ENCODE measurements around the gene EYS. TPM values are rescaled to one million over a fixed set of nuclear protein-coding genes. Genes with fewer than 3 reads are reported as not detected.
"Not testable (repeated sequence)": the region's sequence is repeated elsewhere in the genome, so short reads cannot be mapped to it uniquely, and the experiment has no call there.

EYS gene
- total and polyA plus RNA-seq, 7 donors = 0.07 to 0.46 TPM; not detected in 5

DNA sequence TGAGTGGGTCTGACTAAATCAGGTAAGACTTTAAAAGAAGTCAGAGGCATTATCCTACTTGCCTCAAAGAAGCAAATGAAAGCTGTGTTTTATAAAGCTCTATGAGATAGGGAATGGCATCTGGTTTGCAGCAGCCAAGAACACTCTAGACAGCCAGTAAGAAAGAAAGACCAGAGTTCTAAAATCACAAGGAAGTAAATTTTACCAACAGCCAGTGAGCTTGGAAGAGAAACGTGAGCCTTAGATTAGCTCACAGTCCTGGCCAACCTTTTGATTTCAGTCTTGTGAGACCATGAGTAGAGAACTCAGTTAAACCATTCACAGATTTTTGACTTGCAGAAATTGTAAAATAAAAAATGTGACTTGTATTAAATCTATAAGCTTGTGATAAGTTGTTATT lies 693.0 kb downstream of the EYS start:
- Histone ChIP-seq H3K27ac (no peak overlapping the region), H3K4me3 (no peak overlapping the region), H3K27me3 (no peaks in the 10 kb centered on the region), H3K9me3 (no peaks in the 10 kb centered on the region), H3K36me3 (no peaks in the 10 kb centered on the region), H3K4me1 (no peaks in the 10 kb centered on the region)
- intact Hi-C loops (cut with DNase I) = no loop called here
- TF ChIP-seq POLR2A (IDR thresholded peaks at IDR 0.05) = no peak
- no peak for TF ChIP-seq CTCF (IDR thresholded peaks at IDR 0.05)
- no peak for TF ChIP-seq EP300 (IDR thresholded peaks at IDR 0.05)
- no peak for DNase-seq
- WGBS, 2 donors = 31 to 76% methylated on average over 1 of the region's 1 CpG

GRCh38 chr6:65006788-65007187 lies 700.2 kb downstream of the EYS start:
- no peak overlapping the region for H3K4me3 ChIP-seq
- WGBS, 2 donors = 89 to 90% methylated on average over 2 of the region's 2 CpGs
- H3K9me3 ChIP-seq = no peaks in the 10 kb centered on the region
- no peak for DNase-seq
- H3K27ac ChIP-seq = no peak overlapping the region
- no peaks in the 10 kb centered on the region for H3K36me3 ChIP-seq
- H3K27me3 ChIP-seq = no peaks in the 10 kb centered on the region
- intact Hi-C loops (cut with DNase I) = no loop called here
- no peak for TF ChIP-seq CTCF (IDR thresholded peaks at IDR 0.05)
- TF ChIP-seq EP300 (IDR thresholded peaks at IDR 0.05) = no peak
- TF ChIP-seq POLR2A (IDR thresholded peaks at IDR 0.05) = no peak
- no peak for TF ChIP-seq POLR2AphosphoS5 (IDR thresholded peaks at IDR 0.05)
- H3K4me1 ChIP-seq = no peaks in the 10 kb centered on the region

DNA sequence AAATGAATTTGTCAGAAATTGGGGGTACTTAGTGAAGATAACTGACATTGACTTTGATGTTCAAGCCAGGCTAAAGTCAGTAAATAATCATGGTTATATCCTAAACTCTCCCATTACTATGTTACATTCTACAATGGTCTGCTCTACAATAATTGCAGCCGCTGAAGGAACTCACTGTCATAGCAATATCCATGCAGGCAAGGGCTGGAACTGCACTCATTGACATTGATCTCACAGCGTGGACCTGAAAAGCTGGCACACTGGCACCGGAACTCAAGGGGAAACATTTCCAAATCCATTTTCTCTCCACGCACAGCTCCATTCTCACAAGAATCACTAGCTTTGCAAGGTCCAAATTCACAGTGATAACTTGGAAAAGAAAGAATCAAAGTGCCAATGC lies 702.7 kb downstream of the EYS start:
- no peak overlapping the region for H3K27ac ChIP-seq
- H3K27me3 ChIP-seq = no peaks in the 10 kb centered on the region
- no peak overlapping the region for H3K4me3 ChIP-seq
- no peak for TF ChIP-seq EP300 (IDR thresholded peaks at IDR 0.05)
- TF ChIP-seq CTCF (IDR thresholded peaks at IDR 0.05) = no peak
- TF ChIP-seq POLR2AphosphoS5 (IDR thresholded peaks at IDR 0.05) = no peak
- no peak for TF ChIP-seq POLR2A (IDR thresholded peaks at IDR 0.05)
- no peaks in the 10 kb centered on the region for H3K9me3 ChIP-seq
- H3K36me3 ChIP-seq = no peaks in the 10 kb centered on the region
- intact Hi-C loops (cut with DNase I) = no loop called here
- no peak for DNase-seq
- 92 to 94% methylated on average over 4 of the region's 4 CpGs for WGBS, 2 donors
- H3K4me1 ChIP-seq = no peaks in the 10 kb centered on the region

DNA sequence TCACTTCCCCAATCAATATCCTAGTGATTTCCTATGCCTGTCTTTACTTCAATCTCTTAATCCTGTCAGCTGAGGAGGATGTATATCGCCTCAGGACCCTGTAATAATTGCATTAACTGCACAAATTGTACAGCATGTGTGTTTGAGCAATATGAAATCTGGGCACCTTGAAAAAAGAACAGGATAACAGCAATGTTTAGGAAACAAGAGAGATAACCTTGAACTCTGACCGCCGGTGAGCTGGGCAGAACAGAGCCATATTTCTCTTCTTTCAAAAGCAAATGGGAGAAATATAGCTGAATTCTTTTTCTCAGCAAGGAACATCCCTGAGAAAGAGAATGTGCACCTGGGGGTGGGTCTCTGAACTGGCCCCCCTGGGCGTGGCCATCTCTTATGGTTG lies 704.1 kb downstream of the EYS start:
- DNase-seq; H3K4me1 ChIP-seq; H3K27me3 ChIP-seq; H3K9me3 ChIP-seq; H3K4me3 ChIP-seq; H3K27ac ChIP-seq; H3K36me3 ChIP-seq; intact Hi-C loops (cut with DNase I): not testable (repeated sequence)
- WGBS, 2 donors = 80 to 84% methylated on average over 4 of the region's 4 CpGs

DNA sequence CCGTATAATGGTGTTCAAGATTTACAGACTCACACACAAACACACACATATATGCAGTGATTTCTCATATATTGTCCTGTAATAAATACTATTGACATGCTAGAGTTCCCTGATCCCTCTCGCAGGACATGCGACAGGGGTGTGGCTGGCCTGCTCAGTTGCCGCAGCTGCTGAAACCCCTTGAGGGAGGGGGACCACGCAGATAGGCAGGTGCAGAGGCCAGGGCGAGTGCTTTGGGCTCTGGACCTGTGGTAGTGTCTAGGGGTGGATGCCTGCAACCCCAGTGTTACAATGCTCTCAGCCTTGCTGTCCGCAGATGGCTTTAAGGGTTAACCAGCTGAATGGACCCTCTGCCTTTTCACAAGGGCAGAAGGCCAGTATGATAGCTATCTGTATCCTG lies 706.2 kb downstream of the EYS start:
- 82 to 92% methylated on average over 7 of the region's 7 CpGs for WGBS, 2 donors

More for the DNA sequence above, 706.2 kb downstream of the EYS start:
- Histone ChIP-seq H3K4me3 (no peak overlapping the region), H3K36me3 (no peaks in the 10 kb centered on the region), H3K27ac (no peak overlapping the region), H3K27me3 (no peaks in the 10 kb centered on the region), H3K4me1 (no peaks in the 10 kb centered on the region), H3K9me3 (no peaks in the 10 kb centered on the region)
- no peak for DNase-seq
- TF ChIP-seq POLR2A (IDR thresholded peaks at IDR 0.05) (no peak), POLR2AphosphoS5 (IDR thresholded peaks at IDR 0.05) (no peak), EP300 (IDR thresholded peaks at IDR 0.05) (no peak), CTCF (IDR thresholded peaks at IDR 0.05) (no peak)
- intact Hi-C loops (cut with DNase I) = no loop called here
